Brain microvascular endothelial cell (primary cell): ENCODE measurements around the gene KRT77.

Experiments used
- DNase-seq: peaks from one replicate; pipeline ENCODE4 v3.0.0-alpha.2; 2020
- H3K27ac ChIP-seq: fragments of 250-450 bp; sonication (Bioruptor Pico); 2 replicates; pipeline ENCODE4 v1.5.1; 2020; ENCODE audit warnings: mild to moderate bottlenecking, moderate library complexity
- H3K27me3 ChIP-seq: fragments of 250-450 bp; sonication (Bioruptor Pico); replicated peaks from 2 replicates; pipeline ENCODE4 v1.5.1; 2020; ENCODE audit warnings: mild to moderate bottlenecking
- H3K36me3 ChIP-seq: fragments of 250-450 bp; sonication (Bioruptor Pico); replicated peaks from 2 replicates; pipeline ENCODE4 v1.5.1; 2020; ENCODE audit warnings: mild to moderate bottlenecking
- H3K4me3 ChIP-seq: 2 replicates; pipeline ENCODE4 v1.5.1; 2011; ENCODE audit warnings: low read depth, mild to moderate bottlenecking, control low read depth, low read length, moderate library complexity
- CTCF ChIP-seq: IDR thresholded peaks from 2 replicates; pipeline ENCODE4 v1.5.1; 2011; ENCODE audit warnings: low read depth, mild to moderate bottlenecking, moderate library complexity, low read length, control low read depth, inconsistent platforms; ENCODE audit errors: missing control alignments
- in situ Hi-C: cut with HindIII; loops from 2 replicates; pipeline ENCODE4 v1.10.0; 2017; ENCODE audit warnings: low sequenced_read_pairs, low pct_ligation_motif_present

Gene KRT77

DNA sequence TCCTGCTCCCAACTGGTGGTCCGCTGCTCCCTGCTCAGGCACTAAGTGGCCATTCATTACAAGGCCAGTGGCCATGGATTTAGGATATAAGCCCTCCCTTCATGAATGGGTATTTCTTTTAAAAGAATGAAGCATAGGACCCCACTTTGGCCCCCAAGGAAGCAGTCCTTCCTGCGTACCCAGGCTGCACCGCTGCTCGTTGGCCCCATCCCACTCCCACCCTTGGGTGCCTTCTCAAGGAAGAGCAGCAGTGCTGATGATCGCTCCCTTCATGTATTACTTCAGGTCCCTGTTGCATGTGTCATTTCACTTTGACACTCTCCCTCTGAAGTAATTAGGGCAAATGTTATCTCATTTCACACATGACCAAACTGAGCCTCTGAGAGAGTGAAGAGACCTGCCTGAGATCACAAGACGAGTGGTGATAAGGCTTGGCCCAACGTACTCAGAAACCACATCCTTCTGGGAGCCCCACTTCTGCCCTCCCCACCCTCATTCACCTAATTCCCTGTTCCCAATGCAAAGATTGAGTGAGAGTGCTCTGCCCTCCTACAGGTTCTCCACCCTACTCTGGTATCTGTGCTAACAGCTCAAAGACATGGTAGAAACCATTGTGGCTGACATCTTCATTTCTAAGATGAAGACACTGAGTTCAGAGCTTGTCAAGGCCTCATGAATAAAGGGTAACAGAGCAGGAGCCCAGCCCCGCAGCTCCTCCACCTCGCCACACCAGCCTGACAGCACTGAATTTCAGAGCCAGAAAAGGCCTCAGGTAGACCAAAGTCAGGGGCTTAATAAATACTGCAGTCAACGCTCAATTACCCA, 41.0 kb downstream of the KRT77 start:
- TF ChIP-seq CTCF: no peak
- in situ Hi-C loops: no loop called here
- H3K27me3 ChIP-seq: peaks cover under 1% of the 10 kb centered on the region
- DNase-seq: no peak
- H3K4me3 ChIP-seq: no peak overlapping the region
- H3K36me3 ChIP-seq: no peaks in the 10 kb centered on the region
- H3K27ac ChIP-seq: no peak overlapping the region

DNA sequence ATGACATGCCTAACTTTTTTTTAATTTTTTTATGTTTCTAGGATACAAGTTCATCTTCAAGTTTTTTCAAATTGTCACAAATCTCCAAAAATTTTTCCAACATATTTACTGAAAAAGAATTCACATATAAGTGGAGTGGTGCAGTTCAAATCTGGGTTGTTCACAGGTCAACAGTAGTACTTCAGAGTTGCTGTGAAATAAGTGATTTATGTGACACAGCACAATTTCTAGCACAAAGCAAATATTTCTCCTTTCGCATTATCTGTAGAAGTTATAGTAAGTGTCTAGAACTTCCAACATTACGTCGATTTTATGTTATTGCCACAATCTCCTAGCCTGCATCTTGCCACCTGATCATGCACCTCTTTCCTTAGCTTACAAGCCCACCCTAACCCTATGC, 41.7 kb downstream of the KRT77 start:
- Histone ChIP-seq H3K4me3 (no peak overlapping the region), H3K27me3 (no peaks in the 10 kb centered on the region), H3K36me3 (no peaks in the 10 kb centered on the region), H3K27ac (no peak overlapping the region)
- in situ Hi-C loops: no loop called here
- no peak for DNase-seq
- no peak for TF ChIP-seq CTCF

GRCh38 chr12:52660934-52661499, 42.3 kb downstream of the KRT77 start:
- no peaks in the 10 kb centered on the region for H3K36me3 ChIP-seq
- H3K4me3 ChIP-seq: no peak overlapping the region
- no peaks in the 10 kb centered on the region for H3K27me3 ChIP-seq
- in situ Hi-C loops: no loop called here
- no peak for TF ChIP-seq CTCF
- no peak for DNase-seq
- no peak overlapping the region for H3K27ac ChIP-seq

DNA sequence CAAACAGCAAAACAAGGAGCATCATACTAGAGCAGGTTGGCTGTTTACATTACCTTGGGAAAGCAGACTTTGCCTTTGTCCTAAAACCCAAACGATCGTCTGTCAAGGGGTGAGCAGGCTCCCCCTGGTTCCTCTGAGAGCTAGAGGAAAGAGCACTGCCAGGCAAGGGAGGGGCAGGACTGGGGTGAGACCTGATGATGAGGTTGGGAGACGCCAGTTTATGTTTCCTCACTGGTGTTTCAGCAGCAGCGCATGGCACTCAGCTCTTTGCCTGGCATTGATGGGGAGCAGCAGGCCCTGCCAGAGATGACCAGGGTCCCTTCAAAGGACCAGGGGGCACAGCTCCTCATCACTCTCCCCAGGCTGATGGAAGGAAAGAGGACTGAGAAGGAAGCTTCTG, 43.4 kb downstream of the KRT77 start:
- TF ChIP-seq CTCF: no peak
- in situ Hi-C loops: no loop called here

DNA sequence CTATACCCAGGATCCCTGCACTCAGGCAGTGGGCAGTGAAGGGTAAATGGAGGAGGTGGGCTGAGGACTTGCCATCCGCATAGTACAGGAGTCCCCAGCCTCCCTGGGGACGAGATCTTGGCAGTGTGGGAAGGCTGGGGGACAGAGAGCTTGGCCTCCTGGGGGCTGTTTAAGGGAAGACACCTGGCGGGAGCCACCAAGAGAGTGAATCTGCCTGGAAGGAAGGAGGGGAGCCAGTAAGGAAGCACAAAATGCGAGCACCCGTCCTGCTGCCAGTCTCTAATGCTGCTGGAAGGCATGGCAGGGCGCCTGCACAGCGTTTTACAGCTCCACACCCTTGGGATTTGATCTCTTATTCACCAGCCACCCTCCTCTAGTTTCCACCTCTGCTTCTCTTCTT, 43.9 kb downstream of the KRT77 start:
- no peak overlapping the region for H3K27ac ChIP-seq
- in situ Hi-C loops: no loop called here
- DNase-seq: no peak
- peaks cover 4% of the 10 kb centered on the region for H3K27me3 ChIP-seq
- no peak for TF ChIP-seq CTCF
- H3K4me3 ChIP-seq: no peak overlapping the region
- H3K36me3 ChIP-seq: no peaks in the 10 kb centered on the region

More for the DNA sequence above, 43.4 kb downstream of the KRT77 start:
- no peak overlapping the region for H3K4me3 ChIP-seq
- H3K27me3 ChIP-seq: no peaks in the 10 kb centered on the region
- no peaks in the 10 kb centered on the region for H3K36me3 ChIP-seq
- no peak for DNase-seq
- H3K27ac ChIP-seq: no peak overlapping the region
